ENCODE results near the gene MICB. TPM values are rescaled to one million over a fixed set of nuclear protein-coding genes. Genes with fewer than 3 reads are reported as not detected.

Gene MICB
- total and polyA plus RNA-seq, 2 of the 8 experiments (the other 6 are each of a cell fraction or from before 2014, with no cell fraction given) = 16.2 to 25.3 TPM

GRCh38 chr6:31502586-31502985 lies 4.6 kb downstream of the MICB start:
- no peak overlapping the region for H4K5ac ChIP-seq (ENCODE audit: insufficient read length, low read depth, low read length)
- POLR2A ChIA-PET (ENCODE audit: partially characterized antibody) = interaction anchor here (0.9 to 2.1 kb wide), 4 partner anchors 27 to 33 kb away, joined by 3 to 6 read pairs (median 4); no protein-coding TSS in a partner anchor
- TF ChIP-seq SP4 (IDR thresholded peaks at IDR 0.05; ENCODE audit: low read length) = no peak
- TF ChIP-seq BCL11A (IDR thresholded peaks at IDR 0.05; ENCODE audit: low read depth in 2 of 2, low read length in 2 of 2) = no peak
- no peak for TF ChIP-seq CTBP2 (IDR thresholded peaks at IDR 0.05; ENCODE audit: borderline replicate concordance, insufficient read depth, insufficient read length, low read length)
- no peak for TF ChIP-seq CBX8 (IDR thresholded peaks at IDR 0.05; ENCODE audit: borderline replicate concordance, low read depth, low read length)
- no peak for TF ChIP-seq SRF (IDR thresholded peaks at IDR 0.05; ENCODE audit: low read depth, low read length)
- TF ChIP-seq JUND (IDR thresholded peaks at IDR 0.05; ENCODE audit: low read length) = no peak
- no peak for TF ChIP-seq TBP (IDR thresholded peaks at IDR 0.05; ENCODE audit: low read depth, low read length)
- no peak for TF ChIP-seq KDM4A (IDR thresholded peaks at IDR 0.05; ENCODE audit: low read depth, low read length, severe bottlenecking)
- TF ChIP-seq RAD21 (IDR thresholded peaks at IDR 0.05 in 1 of 2, conservative IDR thresholded peaks at IDR 0.05 in 1 of 2; ENCODE audit: low read depth in 2 of 2, low read length in 2 of 2) = no peak

More at GRCh38 chr6:31502586-31502985, 4.6 kb downstream of the MICB start:
- H2AK5ac ChIP-seq (ENCODE audit: low read depth, low read length) = no peak overlapping the region
- peaks cover 4 to 12% (median 8%) of the 10 kb centered on the region in 4 experiments; a peak in 5 of 8 replicates for H3K36me3 ChIP-seq (ENCODE audit: control insufficient read depth in 2 of 4, insufficient read depth in 4 of 4, low read length in 3 of 4)
- H3K4me3 ChIP-seq (ENCODE audit: extremely low read depth in 1 of 4, insufficient read depth in 2 of 4, low read depth in 3 of 4, low read length in 4 of 4) = no peak overlapping the region
- H2AFZ ChIP-seq (ENCODE audit: low read length) = no peak overlapping the region
- peaks cover 0 to 4% (median 2%) of the 10 kb centered on the region in 4 experiments; a peak in 4 of 7 replicates for H3K27me3 ChIP-seq (replicated peaks in 1 of 4; ENCODE audit: control insufficient read depth in 3 of 4, extremely low read depth in 1 of 4, insufficient read depth in 3 of 4, low read length in 3 of 4)
- H3K18ac ChIP-seq (ENCODE audit: extremely low read depth, low read length) = no peak overlapping the region
- no peak for DNase-seq (ENCODE audit: low read depth in 1 of 2, low spot score in 2 of 2)
- H3K9ac ChIP-seq (replicated peaks in 1 of 4; ENCODE audit: extremely low read depth in 1 of 4, low read depth in 3 of 4, low read length in 3 of 4) = no peak overlapping the region
- CTCF ChIA-PET (ENCODE audit: partially characterized antibody) = interaction anchor here (0.7 to 1.2 kb wide), 2 partner anchors 10 to 44 kb away, joined by 3 to 6 read pairs; partner anchors contain the start of gene ATP6V1G2
- FAIRE-seq = no peak
- no peak overlapping the region for H2BK120ac ChIP-seq (replicated peaks; ENCODE audit: low read depth, low read length)
- peaks cover 0 to 40% of the 10 kb centered on the region in 2 experiments; a peak in 2 of 4 replicates for H3K79me2 ChIP-seq (ENCODE audit: control insufficient read depth in 1 of 2, insufficient read depth in 2 of 2, low read length in 2 of 2)
- no peak overlapping the region for H2BK5ac ChIP-seq (ENCODE audit: low read depth, low read length)
- H3K14ac ChIP-seq (ENCODE audit: insufficient read length) = no peak overlapping the region
- no peak overlapping the region for H3K27ac ChIP-seq (ENCODE audit: low read depth, low read length)
- H3K56ac ChIP-seq (replicated peaks; ENCODE audit: insufficient read length, low read depth, low read length) = no peak overlapping the region
- H4K20me1 ChIP-seq (replicated peaks in 1 of 2; ENCODE audit: control insufficient read depth in 1 of 2, insufficient read depth in 2 of 2, low read length in 2 of 2) = peaks cover 3% of the 10 kb centered on the region in 2 experiments
- H2BK12ac ChIP-seq (ENCODE audit: low read depth, low read length) = no peak overlapping the region
- peaks cover 2 to 11% (median 6%) of the 10 kb centered on the region in 4 experiments; a peak in 6 of 7 replicates for H3K4me1 ChIP-seq (replicated peaks in 1 of 4; ENCODE audit: control insufficient read depth in 3 of 4, insufficient read depth in 4 of 4, low read length in 3 of 4)
- H4K91ac ChIP-seq (replicated peaks; ENCODE audit: insufficient read length, low read length) = no peak overlapping the region
- no peak overlapping the region for H2BK20ac ChIP-seq (ENCODE audit: low read length)
- H3K23ac ChIP-seq (ENCODE audit: insufficient read length) = no peak overlapping the region
- peaks cover 4% of the 10 kb centered on the region; the same call in 1 of the 2 replicates for H3K23me2 ChIP-seq (ENCODE audit: low read depth, low read length)
- H4K8ac ChIP-seq (ENCODE audit: extremely low read depth, insufficient read depth, low read length) = no peak overlapping the region
- no peak overlapping the region for H2BK15ac ChIP-seq (ENCODE audit: low read length)
- H3K79me1 ChIP-seq (ENCODE audit: low read depth, low read length) = peaks cover 2% of the 10 kb centered on the region; the same call in 1 of the 2 replicates
- H3K9me3 ChIP-seq (ENCODE audit: insufficient read depth in 2 of 2, low read depth in 1 of 2, low read length in 1 of 2) = no peaks in the 10 kb centered on the region
- H3K4me2 ChIP-seq (ENCODE audit: insufficient read depth in 1 of 2, low read depth in 2 of 2, low read length in 2 of 2) = no peak overlapping the region
- H3K4ac ChIP-seq (replicated peaks; ENCODE audit: insufficient read length, low read depth, low read length) = no peak overlapping the region
